ENCODE results near the gene ZNFX1. TPM values are rescaled to one million over a fixed set of nuclear protein-coding genes. Genes with fewer than 3 reads are reported as not detected.
A peak's percentile ranks its signal among the peaks of the same experiment; 100 is the strongest.

The ZNFX1 gene
- total and polyA plus RNA-seq, 5 donors = 7.9 to 25.9 (median 22.7) TPM

DNA sequence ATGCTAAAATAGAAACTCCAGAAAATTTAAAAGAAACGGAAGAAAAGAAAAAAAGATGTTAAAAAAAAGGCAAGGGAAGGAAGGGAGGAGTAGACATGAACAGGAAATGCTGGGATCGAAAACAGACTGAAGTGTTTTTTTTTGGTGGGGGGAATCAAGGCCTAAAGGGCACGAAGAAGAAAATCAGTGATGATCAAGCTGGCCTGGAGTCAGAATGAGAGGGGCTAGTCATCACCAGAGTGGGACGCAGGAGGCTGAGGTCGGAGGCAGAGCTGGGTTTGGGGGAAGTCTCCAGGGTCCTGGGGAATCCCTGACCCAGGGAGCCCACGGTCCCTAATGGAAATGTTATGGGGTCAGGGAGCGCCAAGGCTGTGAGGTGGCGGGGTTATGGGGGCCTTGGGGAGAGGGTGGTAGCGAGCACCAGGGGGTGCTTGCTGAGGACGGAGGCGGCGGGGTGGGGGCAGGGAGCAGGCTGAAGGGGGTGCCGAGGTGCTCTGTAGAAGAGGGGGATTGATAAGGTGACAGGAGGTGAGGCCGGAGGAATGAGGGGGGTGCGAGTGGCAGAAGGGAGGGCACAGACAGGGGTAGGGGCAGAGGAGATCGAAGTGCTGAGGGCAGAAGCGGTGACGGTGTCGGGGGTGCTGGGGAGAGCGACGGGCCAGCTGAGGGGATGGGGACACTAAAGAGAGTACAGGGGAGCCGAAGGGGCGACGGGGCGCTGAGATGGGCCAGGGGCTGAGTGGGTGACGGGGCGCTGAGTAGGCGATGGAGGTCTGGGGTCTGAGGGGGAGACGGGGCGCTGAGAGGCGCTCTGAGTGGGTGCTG lies 684 bp downstream of the ZNFX1 start:
- WGBS = 3% methylated on average over 31 of the region's 31 CpGs
- DNase-seq (peak; percentile 49 to 79 (median 68)), ATAC-seq (peak; percentile 1 to 22)
- Histone ChIP-seq H3K4me1 (ENCODE audit: control insufficient read depth, insufficient read depth, low read length) (peaks cover 9% of the 10 kb centered on the region), H3K9me3 (ENCODE audit: control insufficient read depth, low read length) (peaks cover 4% of the 10 kb centered on the region), H3K27me3 (ENCODE audit: control insufficient read depth, insufficient read depth) (no peaks in the 10 kb centered on the region), H3K27ac (ENCODE audit: low read length) (peak overlapping the region; percentile 98), H3K4me3 (ENCODE audit: low read length) (peak overlapping the region; percentile 87)
- intact Hi-C loops (cut with DNase I) = no loop called here

DNA sequence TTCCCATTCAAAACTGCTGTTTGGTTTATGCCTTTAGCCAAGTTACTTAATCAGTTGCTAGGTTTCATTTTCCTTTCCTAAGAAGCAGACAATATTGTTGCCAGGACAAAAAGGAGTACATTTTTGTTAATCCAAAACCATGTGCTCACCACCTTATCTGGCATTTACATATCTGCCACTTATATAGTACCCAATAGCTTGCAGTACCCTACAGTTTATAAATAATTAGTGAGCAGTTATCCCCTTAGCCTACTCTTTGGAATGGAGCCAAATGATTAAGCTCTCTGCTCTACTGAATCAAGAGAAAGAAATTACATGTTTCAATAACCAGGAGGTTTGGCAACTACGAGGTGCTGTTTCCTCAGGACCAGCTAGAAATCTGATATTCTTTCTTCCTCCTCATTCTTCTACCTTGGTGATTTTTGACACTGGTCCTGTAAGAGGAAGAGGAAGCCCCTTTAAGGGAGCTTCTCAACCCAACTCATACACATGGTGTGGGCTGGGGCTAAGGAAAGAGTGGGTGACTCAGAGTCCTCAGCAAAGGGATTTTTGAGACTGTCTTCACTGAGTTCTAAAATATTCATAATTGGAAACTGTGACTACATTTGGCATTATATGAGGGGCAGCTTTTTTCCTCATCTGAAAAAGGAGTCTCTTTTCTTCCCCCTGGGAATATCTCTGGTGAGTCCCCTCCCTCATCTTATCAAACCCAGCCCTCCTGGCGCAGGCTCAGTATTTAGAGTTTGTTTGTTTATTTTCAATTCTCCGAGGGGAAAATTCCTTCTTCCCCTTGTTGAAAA lies 1.5 kb downstream of the ZNFX1 start:
- DNase-seq (peak; percentile 45 to 65 (median 58)), ATAC-seq (peak in 1 of 2 donors; percentile 15)
- Histone ChIP-seq H3K4me1 (ENCODE audit: control insufficient read depth, insufficient read depth, low read length) (peaks cover 6% of the 10 kb centered on the region), H3K27ac (ENCODE audit: low read length) (peak overlapping the region; percentile 70), H3K9me3 (ENCODE audit: control insufficient read depth, low read length) (peaks cover 4% of the 10 kb centered on the region), H3K4me3 (ENCODE audit: low read length) (peak overlapping the region; percentile 87), H3K27me3 (ENCODE audit: control insufficient read depth, insufficient read depth) (no peaks in the 10 kb centered on the region)
- 13% methylated on average over 3 of the region's 3 CpGs for whole genome bisulfite sequencing
- intact Hi-C loops (cut with DNase I) = no loop called here

DNA sequence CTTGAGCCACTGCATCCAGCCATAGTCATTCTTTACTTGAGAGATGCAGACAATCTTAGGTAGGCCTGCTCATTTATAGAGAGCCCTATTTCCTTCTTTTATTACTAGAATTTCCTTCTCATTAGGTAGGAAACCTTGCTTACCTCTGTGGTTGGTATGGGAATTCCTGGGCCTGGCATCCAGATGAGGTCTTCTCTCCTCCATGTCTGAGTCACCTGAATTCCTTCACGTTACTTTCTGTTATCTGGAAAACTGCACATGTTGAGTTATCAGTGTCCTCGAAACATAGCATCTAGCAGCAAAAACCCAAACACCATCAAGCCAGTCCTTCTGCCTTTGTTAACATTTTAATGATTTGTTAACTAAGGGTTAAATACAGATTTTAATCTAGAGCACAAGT lies 2.2 kb downstream of the ZNFX1 start:
- DNase-seq (no peak), ATAC-seq (no peak)
- H3K4me1 ChIP-seq (ENCODE audit: control insufficient read depth, insufficient read depth, low read length) = peaks cover 10% of the 10 kb centered on the region
- no peak overlapping the region for H3K27ac ChIP-seq (ENCODE audit: low read length)
- WGBS = 39% methylated on average over 2 of the region's 2 CpGs
- H3K27me3 ChIP-seq (ENCODE audit: control insufficient read depth, insufficient read depth) = no peaks in the 10 kb centered on the region
- intact Hi-C loops (cut with DNase I) = no loop called here
- no peaks in the 10 kb centered on the region for H3K9me3 ChIP-seq (ENCODE audit: control insufficient read depth, low read length)
- no peak overlapping the region for H3K4me3 ChIP-seq (ENCODE audit: low read length)

DNA sequence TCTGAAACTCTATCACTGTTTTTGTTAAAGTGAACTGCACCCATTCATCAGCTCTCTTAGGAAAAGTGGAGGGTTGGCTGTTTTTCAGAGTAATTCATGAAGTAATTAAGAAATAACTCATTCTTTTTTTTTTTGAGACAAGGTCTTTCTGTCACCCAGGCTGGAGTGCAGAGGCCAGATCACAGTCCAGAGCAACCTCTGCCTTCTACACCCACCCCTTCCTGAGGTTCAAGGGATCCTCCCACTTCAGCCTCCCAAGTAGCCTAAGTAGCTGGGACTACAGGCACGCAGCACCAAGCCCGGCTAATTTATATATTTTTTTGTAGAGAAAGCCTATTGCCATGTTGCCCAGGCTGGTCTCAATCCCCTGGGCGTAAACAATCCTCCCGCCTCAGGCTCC lies 2.6 kb downstream of the ZNFX1 start:
- Histone ChIP-seq H3K27ac (ENCODE audit: low read length) (no peak overlapping the region), H3K4me1 (ENCODE audit: control insufficient read depth, insufficient read depth, low read length) (peaks cover 12% of the 10 kb centered on the region), H3K9me3 (ENCODE audit: control insufficient read depth, low read length) (no peaks in the 10 kb centered on the region), H3K27me3 (ENCODE audit: control insufficient read depth, insufficient read depth) (no peaks in the 10 kb centered on the region), H3K4me3 (ENCODE audit: low read length) (no peak overlapping the region)
- ATAC-seq (no peak), DNase-seq (no peak)
- 89% methylated on average over 4 of the region's 4 CpGs for WGBS
- intact Hi-C loops (cut with DNase I) = no loop called here

DNA sequence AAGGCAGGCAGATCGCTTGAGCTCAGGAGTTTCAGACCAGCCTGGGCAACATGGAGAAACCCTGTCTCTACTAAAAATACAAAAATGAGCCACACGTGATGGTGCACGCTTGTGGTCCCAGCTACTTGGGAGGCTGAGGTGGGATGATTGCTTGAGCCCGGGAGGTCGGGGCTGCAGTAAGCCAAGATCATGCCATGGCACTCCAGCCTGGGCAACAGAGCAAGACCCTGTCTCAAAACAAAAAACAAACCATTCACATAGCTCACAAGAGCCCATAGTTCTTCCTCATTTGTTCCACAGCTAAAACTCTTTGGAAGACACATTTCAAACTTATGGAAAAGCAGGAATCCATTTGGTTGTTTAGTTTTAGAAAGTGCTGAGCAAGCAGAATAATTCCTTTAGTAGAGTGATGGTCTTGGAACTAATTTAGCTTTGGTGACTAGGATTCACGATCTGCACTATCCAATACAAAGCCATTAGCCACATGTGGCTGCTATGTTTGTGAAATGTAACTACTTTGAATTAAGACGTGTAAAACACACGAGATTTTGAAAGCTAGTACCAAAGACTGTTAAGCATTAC lies 4.1 kb downstream of the ZNFX1 start:
- Histone ChIP-seq H3K27me3 (ENCODE audit: control insufficient read depth, insufficient read depth) (no peaks in the 10 kb centered on the region), H3K4me3 (ENCODE audit: low read length) (no peak overlapping the region), H3K27ac (ENCODE audit: low read length) (no peak overlapping the region), H3K9me3 (ENCODE audit: control insufficient read depth, low read length) (no peaks in the 10 kb centered on the region), H3K4me1 (ENCODE audit: control insufficient read depth, insufficient read depth, low read length) (peaks cover 11% of the 10 kb centered on the region)
- no peak for ATAC-seq
- 94% methylated on average over 8 of the region's 8 CpGs for WGBS
- intact Hi-C loops (cut with DNase I) = no loop called here
- no peak for DNase-seq

DNA sequence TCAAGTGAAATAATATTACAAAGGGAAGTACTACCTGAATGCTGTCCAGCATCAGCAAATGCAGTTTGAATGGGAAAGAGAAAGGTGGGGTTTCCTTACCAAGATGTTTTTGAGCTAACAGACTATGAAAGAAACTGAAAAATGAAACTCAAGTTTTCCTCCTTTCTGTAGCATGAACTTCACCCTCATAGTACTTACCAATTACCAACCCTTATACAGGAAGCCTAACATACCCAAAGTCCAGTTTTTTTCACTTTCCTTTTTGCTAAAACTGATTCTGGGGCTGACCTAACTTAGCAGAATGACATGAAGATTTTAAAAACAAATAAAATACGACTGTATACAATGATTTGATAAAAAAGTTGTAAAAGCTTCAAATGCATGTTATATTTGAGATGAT lies 5.2 kb downstream of the ZNFX1 start:
- ATAC-seq (no peak), DNase-seq (no peak)
- no peaks in the 10 kb centered on the region for H3K9me3 ChIP-seq (ENCODE audit: control insufficient read depth, low read length)
- H3K4me1 ChIP-seq (ENCODE audit: control insufficient read depth, insufficient read depth, low read length) = peaks cover 11% of the 10 kb centered on the region
- intact Hi-C loops (cut with DNase I) = no loop called here
- H3K4me3 ChIP-seq (ENCODE audit: low read length) = no peak overlapping the region
- 67% methylated on average over 1 of the region's 1 CpG for WGBS
- no peaks in the 10 kb centered on the region for H3K27me3 ChIP-seq (ENCODE audit: control insufficient read depth, insufficient read depth)
- no peak overlapping the region for H3K27ac ChIP-seq (ENCODE audit: low read length)

DNA sequence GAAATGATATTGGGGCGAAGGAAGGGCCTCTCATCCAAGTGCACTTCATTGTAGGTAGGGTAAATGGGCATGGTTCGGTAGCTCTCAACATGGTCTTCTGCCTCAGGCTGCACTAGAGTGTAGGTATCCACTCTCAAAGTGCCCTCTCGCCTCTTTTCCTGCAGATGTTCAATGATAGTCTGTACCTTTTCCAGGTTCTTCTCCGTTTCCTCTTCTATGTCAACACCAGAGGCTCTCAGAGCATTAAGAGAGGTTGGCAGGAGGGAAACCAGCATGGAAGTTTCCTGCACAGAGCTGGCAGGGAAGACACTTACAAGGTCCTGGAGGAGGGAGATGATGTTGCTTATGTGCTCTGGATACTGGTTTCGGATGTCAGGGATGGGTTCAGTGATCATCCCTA lies 7.1 kb downstream of the ZNFX1 start:
- Histone ChIP-seq H3K27me3 (ENCODE audit: control insufficient read depth, insufficient read depth) (no peaks in the 10 kb centered on the region), H3K27ac (ENCODE audit: low read length) (no peak overlapping the region), H3K4me3 (ENCODE audit: low read length) (no peak overlapping the region), H3K9me3 (ENCODE audit: control insufficient read depth, low read length) (no peaks in the 10 kb centered on the region), H3K4me1 (ENCODE audit: control insufficient read depth, insufficient read depth, low read length) (peaks cover 11% of the 10 kb centered on the region)
- ATAC-seq = no peak
- WGBS = 92% methylated on average over 5 of the region's 5 CpGs
- no peak for DNase-seq
- intact Hi-C loops (cut with DNase I) = no loop called here

DNA sequence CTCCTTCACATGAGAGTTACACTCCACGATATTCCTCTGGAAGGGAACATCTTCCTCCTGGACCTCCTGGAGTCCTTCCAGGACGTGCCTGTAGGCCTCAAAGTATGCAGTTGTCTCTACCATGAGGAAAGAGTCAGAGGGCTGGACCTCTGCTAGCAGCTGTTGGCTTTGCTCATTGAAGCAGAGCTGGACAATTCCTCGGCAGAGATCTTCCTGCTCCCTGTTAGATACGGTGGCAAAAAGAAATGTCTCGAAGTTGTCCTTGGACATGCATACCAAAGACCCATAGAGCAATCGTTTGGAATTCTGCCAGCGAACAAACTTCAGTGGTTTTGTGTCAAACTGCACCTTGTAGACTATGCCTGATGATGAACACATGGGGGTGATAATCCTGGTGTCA lies 7.7 kb downstream of the ZNFX1 start:
- 55% methylated on average over 7 of the region's 7 CpGs for WGBS
- no peaks in the 10 kb centered on the region for H3K9me3 ChIP-seq (ENCODE audit: control insufficient read depth, low read length)
- no peak overlapping the region for H3K27ac ChIP-seq (ENCODE audit: low read length)
- peaks cover 13% of the 10 kb centered on the region for H3K4me1 ChIP-seq (ENCODE audit: control insufficient read depth, insufficient read depth, low read length)
- ATAC-seq = peak in 1 of 2 donors; percentile 30
- H3K4me3 ChIP-seq (ENCODE audit: low read length) = peak overlapping the region; percentile 30
- no peaks in the 10 kb centered on the region for H3K27me3 ChIP-seq (ENCODE audit: control insufficient read depth, insufficient read depth)
- intact Hi-C loops (cut with DNase I) = no loop called here
- no peak for DNase-seq

DNA sequence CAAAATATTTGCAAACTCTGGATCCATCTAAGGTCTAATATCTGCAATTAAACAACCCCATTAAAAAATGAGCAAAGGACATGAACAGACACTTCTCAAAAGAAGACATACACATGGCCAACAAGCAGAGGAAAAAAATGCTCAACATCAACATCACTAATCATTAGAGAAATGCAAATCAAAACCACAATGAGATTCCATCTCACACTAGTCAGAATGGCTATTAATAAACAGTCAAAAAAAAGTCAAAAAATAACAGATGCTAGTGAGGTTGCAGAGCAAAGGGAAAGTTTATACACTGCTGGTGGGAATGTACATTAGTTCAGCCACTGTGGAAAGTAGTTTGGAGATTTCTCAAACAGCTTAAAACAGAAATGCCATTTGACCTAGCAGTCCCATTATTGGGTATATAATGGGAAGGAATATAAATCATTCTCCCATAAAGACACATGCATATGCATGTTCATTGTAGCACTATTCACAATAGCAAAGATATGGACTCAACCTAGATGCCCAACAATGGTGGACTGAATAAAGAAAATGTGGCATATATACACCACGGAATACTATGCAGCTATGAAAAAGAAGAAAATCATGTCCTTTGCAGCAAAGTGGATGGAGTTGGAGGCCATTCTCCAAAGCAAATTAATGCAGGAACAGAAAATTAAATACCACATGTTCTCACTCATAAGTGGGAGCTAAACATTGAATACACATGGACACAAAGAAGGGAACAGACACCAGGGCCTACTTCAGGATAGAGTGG lies 9.1 kb downstream of the ZNFX1 start:
- Histone ChIP-seq H3K9me3 (ENCODE audit: control insufficient read depth, low read length) (no peaks in the 10 kb centered on the region), H3K4me1 (ENCODE audit: control insufficient read depth, insufficient read depth, low read length) (peaks cover 13% of the 10 kb centered on the region), H3K27me3 (ENCODE audit: control insufficient read depth, insufficient read depth) (no peaks in the 10 kb centered on the region), H3K4me3 (ENCODE audit: low read length) (no peak overlapping the region), H3K27ac (ENCODE audit: low read length) (no peak overlapping the region)
- ATAC-seq (no peak), DNase-seq (no peak)
- WGBS = 98% methylated on average over 1 of the region's 1 CpG
- intact Hi-C loops (cut with DNase I) = no loop called here

DNA sequence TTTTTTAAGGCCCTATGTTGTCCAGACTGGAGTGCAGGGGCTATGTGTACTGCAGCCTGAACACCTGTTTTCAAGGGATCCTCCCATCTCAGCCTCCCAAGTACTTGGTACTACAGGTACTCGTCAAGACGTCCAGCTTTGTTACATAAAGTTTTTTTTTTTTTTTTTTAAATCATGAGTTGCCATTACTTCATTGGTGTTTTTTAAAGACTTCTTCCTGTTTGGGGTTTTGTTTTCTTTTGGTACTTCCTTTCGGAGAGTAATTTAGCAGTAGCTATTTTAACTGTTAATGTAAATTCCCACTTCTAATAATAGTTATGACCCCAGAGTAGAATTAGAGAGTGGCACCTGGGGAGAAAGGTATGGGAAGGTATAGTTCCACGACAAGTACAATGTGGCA lies 10.5 kb downstream of the ZNFX1 start:
- no peak for ATAC-seq
- 50% methylated on average over 4 of the region's 4 CpGs for WGBS
- peak overlapping the region; percentile 33 for H3K4me3 ChIP-seq (ENCODE audit: low read length)

More for the DNA sequence above, 10.5 kb downstream of the ZNFX1 start:
- DNase-seq = no peak
- peaks cover 13% of the 10 kb centered on the region for H3K4me1 ChIP-seq (ENCODE audit: control insufficient read depth, insufficient read depth, low read length)
- intact Hi-C loops (cut with DNase I) = no loop called here
- no peaks in the 10 kb centered on the region for H3K9me3 ChIP-seq (ENCODE audit: control insufficient read depth, low read length)
- no peak overlapping the region for H3K27ac ChIP-seq (ENCODE audit: low read length)
- no peaks in the 10 kb centered on the region for H3K27me3 ChIP-seq (ENCODE audit: control insufficient read depth, insufficient read depth)

Data from right cardiac atrium (tissue), 5 donors.